Activated naive CD8-positive, alpha-beta T cell (primary cell): ENCODE data around the gene LIPC.

Experiments
- H3K27ac Mint-ChIP-seq: one replicate; pipeline ENCODE4 v1.8.0; 2021; ENCODE audit warnings: mixed read lengths
- H3K27me3 Mint-ChIP-seq: one replicate; pipeline ENCODE4 v1.8.0; 2021; ENCODE audit warnings: mixed read lengths
- H3K36me3 Mint-ChIP-seq: one replicate; pipeline ENCODE4 v1.8.0; 2021; ENCODE audit warnings: mixed read lengths
- H3K4me1 Mint-ChIP-seq: one replicate; pipeline ENCODE4 v1.8.0; 2021; ENCODE audit warnings: low read depth, mixed read lengths
- H3K4me3 Mint-ChIP-seq: one replicate; pipeline ENCODE4 v1.8.0; 2021; ENCODE audit warnings: mild to moderate bottlenecking, mixed read lengths
- H3K9me3 Mint-ChIP-seq: one replicate; pipeline ENCODE4 v1.8.0; 2021; ENCODE audit warnings: low read depth, mixed read lengths

LIPC gene

DNA sequence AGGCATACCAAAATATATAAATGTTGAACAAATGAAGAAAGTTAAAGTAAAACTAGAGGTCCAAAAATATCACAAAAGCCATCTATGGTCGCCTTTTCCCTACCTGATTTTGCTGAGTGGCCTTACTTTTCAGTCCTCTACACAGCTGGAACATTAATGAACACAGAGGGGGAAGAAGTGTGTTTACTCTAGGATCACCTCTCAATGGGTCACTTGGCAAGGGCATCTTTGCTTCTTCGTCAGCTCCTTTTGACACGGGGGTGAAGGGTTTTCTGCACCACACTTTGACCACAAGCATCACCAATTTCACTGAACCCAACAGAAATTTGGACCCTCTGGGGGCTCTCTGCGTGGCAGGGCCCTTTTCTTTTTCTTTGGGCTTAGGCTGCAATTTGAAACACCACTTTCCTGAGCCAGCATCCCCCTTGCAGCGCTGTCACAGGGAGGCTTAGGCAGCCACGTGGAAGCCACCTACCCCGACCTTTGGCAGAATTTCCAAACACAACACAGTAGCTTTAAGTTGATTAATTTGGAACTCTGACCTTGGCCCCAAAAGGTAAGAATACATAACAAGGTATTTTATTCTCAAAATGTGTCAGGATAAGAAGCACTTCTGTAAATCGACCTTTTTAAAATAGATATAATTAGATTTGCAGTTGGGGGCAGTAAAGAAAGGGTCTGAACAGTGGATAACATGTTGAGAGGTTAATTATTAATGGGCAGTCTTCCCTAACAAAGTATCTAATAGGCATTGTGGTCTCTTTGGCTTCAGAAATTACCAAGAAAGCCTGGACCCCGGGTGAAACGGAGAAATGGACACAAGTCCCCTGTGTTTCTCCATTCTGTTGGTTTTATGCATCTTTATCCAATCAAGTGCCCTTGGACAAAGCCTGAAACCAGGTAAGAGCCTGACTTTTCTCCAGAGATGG lies at the start of gene LIPC:
Gene LIPC, plus strand, starts transcription at position 771 of the 929 bp plus-strand sequence. Its CDS starts 42 bp downstream, at position 813.
- Mint-ChIP-seq H3K36me3 (no peaks in the 10 kb centered on the region), H3K27me3 (no peaks in the 10 kb centered on the region), H3K27ac (no peak within 1 kb of the TSS), H3K4me1 (no peaks in the 10 kb centered on the region), H3K9me3 (no peaks in the 10 kb centered on the region), H3K4me3 (no peak within 1 kb of the TSS)

DNA sequence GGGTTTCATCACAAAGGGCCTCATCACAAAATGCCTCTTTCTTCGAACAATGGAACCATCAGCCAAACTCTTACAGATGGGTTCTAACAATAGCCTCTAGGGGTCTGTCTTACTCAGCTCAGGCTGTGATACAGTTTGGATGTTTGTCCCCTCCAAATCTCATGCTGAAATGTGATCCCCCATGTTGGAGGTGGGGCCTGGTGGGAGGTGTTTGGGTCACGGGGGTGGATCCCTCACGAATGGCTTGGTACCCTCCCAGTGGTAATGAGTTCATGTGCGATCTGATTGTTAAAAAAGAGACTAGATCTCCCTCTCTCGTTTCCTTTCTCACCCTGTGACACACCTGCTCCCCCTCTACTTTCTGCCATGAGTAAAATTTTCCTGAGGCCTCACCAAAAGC lies 47.9 kb upstream of the LIPC start:
- H3K4me1 Mint-ChIP-seq = peaks cover 16% of the 10 kb centered on the region
- H3K27ac Mint-ChIP-seq = peak overlapping the region; percentile 79
- H3K9me3 Mint-ChIP-seq = no peaks in the 10 kb centered on the region
- no peaks in the 10 kb centered on the region for H3K27me3 Mint-ChIP-seq
- H3K4me3 Mint-ChIP-seq = no peak overlapping the region
- H3K36me3 Mint-ChIP-seq = no peaks in the 10 kb centered on the region

GRCh38 chr15:58384667-58385066 lies 47.1 kb upstream of the LIPC start:
- no peaks in the 10 kb centered on the region for H3K36me3 Mint-ChIP-seq
- peak overlapping the region; percentile 38 for H3K27ac Mint-ChIP-seq

GRCh38 chr15:58386081-58386480 lies 45.7 kb upstream of the LIPC start:
- H3K9me3 Mint-ChIP-seq = no peaks in the 10 kb centered on the region
- H3K4me3 Mint-ChIP-seq = no peak overlapping the region
- peaks cover 16% of the 10 kb centered on the region for H3K4me1 Mint-ChIP-seq
- H3K36me3 Mint-ChIP-seq = no peaks in the 10 kb centered on the region
- no peak overlapping the region for H3K27ac Mint-ChIP-seq
- no peaks in the 10 kb centered on the region for H3K27me3 Mint-ChIP-seq

More at GRCh38 chr15:58384667-58385066, 47.1 kb upstream of the LIPC start:
- H3K4me3 Mint-ChIP-seq = no peak overlapping the region
- H3K27me3 Mint-ChIP-seq = no peaks in the 10 kb centered on the region
- H3K4me1 Mint-ChIP-seq = peaks cover 16% of the 10 kb centered on the region
- H3K9me3 Mint-ChIP-seq = no peaks in the 10 kb centered on the region

- no peaks in the 10 kb centered on the region for H3K9me3 Mint-ChIP-seq
- no peak overlapping the region for H3K4me3 Mint-ChIP-seq
- no peak overlapping the region for H3K27ac Mint-ChIP-seq
- peaks cover 16% of the 10 kb centered on the region for H3K4me1 Mint-ChIP-seq
- no peaks in the 10 kb centered on the region for H3K36me3 Mint-ChIP-seq
- H3K27me3 Mint-ChIP-seq = no peaks in the 10 kb centered on the region
These were observed 45.1 kb upstream of the LIPC start for GRCh38 chr15:58386641-58387040.

GRCh38 chr15:58387130-58387529 lies 44.7 kb upstream of the LIPC start:
- H3K36me3 Mint-ChIP-seq = no peaks in the 10 kb centered on the region
- H3K4me3 Mint-ChIP-seq = no peak overlapping the region
- H3K27ac Mint-ChIP-seq = no peak overlapping the region
- H3K27me3 Mint-ChIP-seq = no peaks in the 10 kb centered on the region
- H3K9me3 Mint-ChIP-seq = no peaks in the 10 kb centered on the region
- peaks cover 16% of the 10 kb centered on the region for H3K4me1 Mint-ChIP-seq

DNA sequence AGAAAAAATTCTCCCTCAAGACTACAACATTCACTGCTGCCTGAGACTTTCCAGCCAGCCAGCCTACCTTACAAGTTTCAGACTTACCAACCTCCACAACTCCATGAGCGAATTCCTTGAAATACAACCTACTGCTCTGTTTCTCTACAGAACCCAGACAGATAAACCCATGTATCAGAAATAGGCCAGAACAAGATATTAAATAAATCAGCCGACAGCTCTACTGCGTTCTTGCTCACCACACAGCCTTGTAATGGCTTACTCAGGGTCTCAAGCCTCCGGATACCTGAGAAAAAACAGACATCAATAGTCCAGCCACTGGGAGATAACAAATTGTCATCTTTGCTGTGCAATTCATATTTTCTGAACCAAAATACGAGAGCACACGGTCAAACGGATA lies 43.6 kb upstream of the LIPC start:
- Mint-ChIP-seq H3K4me3 (no peak overlapping the region), H3K4me1 (peaks cover 16% of the 10 kb centered on the region), H3K36me3 (no peaks in the 10 kb centered on the region), H3K27ac (no peak overlapping the region), H3K27me3 (no peaks in the 10 kb centered on the region), H3K9me3 (no peaks in the 10 kb centered on the region)

GRCh38 chr15:58390118-58390517 lies 41.7 kb upstream of the LIPC start:
- Mint-ChIP-seq H3K4me1 (no peaks in the 10 kb centered on the region), H3K27me3 (no peaks in the 10 kb centered on the region), H3K9me3 (no peaks in the 10 kb centered on the region), H3K36me3 (no peaks in the 10 kb centered on the region), H3K4me3 (no peak overlapping the region), H3K27ac (no peak overlapping the region)

- H3K9me3 Mint-ChIP-seq = no peaks in the 10 kb centered on the region
- no peak overlapping the region for H3K27ac Mint-ChIP-seq
- no peaks in the 10 kb centered on the region for H3K27me3 Mint-ChIP-seq
- H3K36me3 Mint-ChIP-seq = no peaks in the 10 kb centered on the region
- no peaks in the 10 kb centered on the region for H3K4me1 Mint-ChIP-seq
- no peak overlapping the region for H3K4me3 Mint-ChIP-seq
These were observed 41.1 kb upstream of the LIPC start for GRCh38 chr15:58390655-58391054.

GRCh38 chr15:58391088-58391487 lies 40.7 kb upstream of the LIPC start:
- Mint-ChIP-seq H3K4me3 (no peak overlapping the region), H3K27me3 (no peaks in the 10 kb centered on the region), H3K36me3 (no peaks in the 10 kb centered on the region), H3K9me3 (no peaks in the 10 kb centered on the region), H3K4me1 (no peaks in the 10 kb centered on the region), H3K27ac (no peak overlapping the region)

- Mint-ChIP-seq H3K4me3 (no peak overlapping the region), H3K9me3 (no peaks in the 10 kb centered on the region), H3K36me3 (no peaks in the 10 kb centered on the region), H3K27ac (no peak overlapping the region), H3K4me1 (no peaks in the 10 kb centered on the region), H3K27me3 (no peaks in the 10 kb centered on the region)
These were observed 39.6 kb upstream of the LIPC start for GRCh38 chr15:58392141-58392540.

- Mint-ChIP-seq H3K4me3 (no peak overlapping the region), H3K36me3 (no peaks in the 10 kb centered on the region), H3K9me3 (no peaks in the 10 kb centered on the region), H3K27ac (no peak overlapping the region), H3K4me1 (no peaks in the 10 kb centered on the region), H3K27me3 (no peaks in the 10 kb centered on the region)
These were observed 39.1 kb upstream of the LIPC start for GRCh38 chr15:58392611-58393161.

DNA sequence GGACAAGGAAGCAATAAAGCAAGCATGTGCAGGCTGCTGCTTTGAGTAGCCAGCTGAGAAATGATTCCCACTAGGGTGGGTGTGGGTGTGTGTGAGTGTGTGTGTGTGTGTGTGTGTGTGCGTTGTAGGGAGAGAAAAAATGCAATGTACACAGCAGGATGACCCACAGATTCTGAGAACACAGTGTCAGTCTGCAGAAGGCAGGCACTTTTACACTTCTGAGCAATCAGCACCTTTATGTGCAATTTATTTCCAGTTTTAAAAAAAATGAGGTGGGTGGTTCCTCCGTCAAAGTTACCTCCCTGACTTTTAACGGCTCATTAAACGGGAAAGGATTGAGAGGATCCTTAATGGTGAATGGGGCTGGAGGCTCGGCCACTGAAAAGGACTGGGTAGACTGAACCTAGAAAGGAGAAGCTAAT lies 38.5 kb upstream of the LIPC start:
- H3K9me3 Mint-ChIP-seq = no peaks in the 10 kb centered on the region
- no peak overlapping the region for H3K27ac Mint-ChIP-seq
- H3K4me3 Mint-ChIP-seq = no peak overlapping the region
- no peaks in the 10 kb centered on the region for H3K27me3 Mint-ChIP-seq
- H3K36me3 Mint-ChIP-seq = no peaks in the 10 kb centered on the region
- no peaks in the 10 kb centered on the region for H3K4me1 Mint-ChIP-seq

DNA sequence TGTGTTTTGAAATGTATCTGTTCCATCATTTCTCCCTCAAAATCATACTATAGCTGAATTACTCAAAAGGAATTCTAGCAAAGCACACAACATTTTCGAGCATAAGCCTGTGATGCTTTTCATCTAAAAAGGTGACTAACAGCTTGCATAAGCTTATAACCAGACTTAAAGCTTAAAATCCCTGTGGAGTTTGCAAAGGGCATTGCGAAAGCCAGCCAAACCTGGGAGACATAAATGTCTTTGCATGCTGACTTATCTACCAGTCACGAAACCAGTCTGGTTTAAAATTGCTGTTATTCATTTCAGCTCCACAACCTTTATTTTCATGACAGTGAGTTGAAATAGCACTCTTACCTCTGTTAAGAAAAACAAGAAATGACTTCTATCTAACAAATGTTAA lies 35.6 kb upstream of the LIPC start:
- Mint-ChIP-seq H3K4me3 (no peak overlapping the region), H3K27ac (no peak overlapping the region), H3K36me3 (no peaks in the 10 kb centered on the region), H3K27me3 (no peaks in the 10 kb centered on the region), H3K9me3 (no peaks in the 10 kb centered on the region), H3K4me1 (no peaks in the 10 kb centered on the region)

DNA sequence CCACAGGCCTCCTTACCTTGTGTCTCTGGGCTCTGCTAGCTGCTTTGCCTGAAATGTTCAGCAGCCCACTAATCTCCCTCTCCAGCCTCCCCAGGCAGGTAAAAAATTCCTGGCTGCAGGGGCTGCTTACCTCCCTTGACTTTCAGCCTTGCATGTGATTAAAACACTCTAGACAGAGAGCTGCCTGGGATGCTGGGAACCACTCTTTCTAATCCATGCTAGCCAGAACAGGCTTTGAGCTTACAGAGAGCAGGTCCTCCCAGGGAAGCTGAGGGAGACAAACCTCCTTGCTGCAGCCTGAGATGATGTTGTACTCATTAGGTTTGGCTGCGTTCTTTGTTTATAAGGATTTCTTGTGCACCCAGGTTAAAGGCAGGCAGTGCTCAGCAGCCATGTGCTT lies 33.7 kb upstream of the LIPC start:
- no peaks in the 10 kb centered on the region for H3K9me3 Mint-ChIP-seq
- H3K4me1 Mint-ChIP-seq = no peaks in the 10 kb centered on the region
- H3K27me3 Mint-ChIP-seq = no peaks in the 10 kb centered on the region
- no peak overlapping the region for H3K27ac Mint-ChIP-seq
- no peak overlapping the region for H3K4me3 Mint-ChIP-seq
- no peaks in the 10 kb centered on the region for H3K36me3 Mint-ChIP-seq

DNA sequence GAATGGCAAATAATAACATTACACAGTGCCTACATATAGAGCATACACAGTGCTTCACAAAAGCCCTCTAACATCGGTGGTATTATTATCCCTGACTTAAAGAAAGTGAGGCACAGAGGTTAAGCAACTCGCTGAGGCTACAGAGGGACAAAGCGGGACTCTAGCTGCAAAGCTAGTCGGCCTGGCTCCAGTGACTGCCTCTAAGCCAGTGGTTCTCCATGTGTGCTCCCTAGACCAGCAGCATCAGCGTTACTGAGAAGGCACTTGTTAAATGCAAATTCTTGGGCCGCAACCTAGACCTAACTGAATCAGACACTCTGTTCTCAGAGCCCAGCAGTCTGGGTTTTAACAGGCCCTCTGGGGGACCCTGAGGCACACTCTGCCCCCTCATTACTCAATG lies 33.1 kb upstream of the LIPC start:
- Mint-ChIP-seq H3K27me3 (no peaks in the 10 kb centered on the region), H3K4me3 (no peak overlapping the region), H3K4me1 (no peaks in the 10 kb centered on the region), H3K9me3 (no peaks in the 10 kb centered on the region), H3K27ac (no peak overlapping the region), H3K36me3 (no peaks in the 10 kb centered on the region)
